GM12865 (cell line): ENCODE measurements around the gene SCARF1.
A peak's percentile ranks its signal among the peaks of the same experiment; 100 is the strongest.

ENCODE experiments used
- DNase-seq: peaks from one replicate; pipeline ENCODE4 v3.0.0; 2010; ENCODE audit warnings: low read depth
- H3K4me3 ChIP-seq: 2 replicates; pipeline ENCODE4 v1.5.1; 2011; ENCODE audit warnings: mild to moderate bottlenecking, low read depth, low read length, control low read depth
- CTCF ChIP-seq: IDR thresholded peaks from 2 replicates; pipeline ENCODE4 v1.5.1; 2011; ENCODE audit warnings: low read length, control low read depth, low read depth, inconsistent platforms; ENCODE audit not compliant: insufficient read depth; ENCODE audit errors: missing control alignments

Gene SCARF1

GRCh38 chr17:1592751-1593629, 52.5 kb downstream of the SCARF1 start:
- peak; percentile 91 for DNase-seq
- no peak for TF ChIP-seq CTCF
- H3K4me3 ChIP-seq = peak overlapping the region; percentile 45

- no peak overlapping the region for H3K4me3 ChIP-seq
- TF ChIP-seq CTCF = no peak
- DNase-seq = no peak
Observed at GRCh38 chr17:1591474-1592090, 54.0 kb downstream of the SCARF1 start.

- DNase-seq = no peak
- H3K4me3 ChIP-seq = no peak overlapping the region
- no peak for TF ChIP-seq CTCF
Observed at GRCh38 chr17:1590747-1591473, 54.6 kb downstream of the SCARF1 start.

GRCh38 chr17:1590029-1590746, 55.3 kb downstream of the SCARF1 start:
- no peak overlapping the region for H3K4me3 ChIP-seq
- TF ChIP-seq CTCF = no peak
- DNase-seq = no peak

- DNase-seq = no peak
- H3K4me3 ChIP-seq = no peak overlapping the region
Observed at GRCh38 chr17:1588821-1589585, 56.5 kb downstream of the SCARF1 start.

More at GRCh38 chr17:1588821-1589585, 56.5 kb downstream of the SCARF1 start:
- no peak for TF ChIP-seq CTCF
